Hindlimb muscle (tissue), 1 donor: Measurements from ENCODE around the gene SGIP1. TPM values are rescaled to one million over a fixed set of nuclear protein-coding genes. Genes with fewer than 3 reads are reported as not detected.

ENCODE experiments used
- DNase-seq: peaks from one replicate; pipeline ENCODE4 v3.0.0-alpha.2; 2013
- polyA plus RNA-seq: library from polyadenylated mRNA; unstranded; fragments of 120-200 nt; gene quantifications from one replicate; pipeline ENCODE4 v1.2.1, GENCODE V29; 2013; ENCODE audit not compliant: insufficient read length

The SGIP1 gene, protein sequence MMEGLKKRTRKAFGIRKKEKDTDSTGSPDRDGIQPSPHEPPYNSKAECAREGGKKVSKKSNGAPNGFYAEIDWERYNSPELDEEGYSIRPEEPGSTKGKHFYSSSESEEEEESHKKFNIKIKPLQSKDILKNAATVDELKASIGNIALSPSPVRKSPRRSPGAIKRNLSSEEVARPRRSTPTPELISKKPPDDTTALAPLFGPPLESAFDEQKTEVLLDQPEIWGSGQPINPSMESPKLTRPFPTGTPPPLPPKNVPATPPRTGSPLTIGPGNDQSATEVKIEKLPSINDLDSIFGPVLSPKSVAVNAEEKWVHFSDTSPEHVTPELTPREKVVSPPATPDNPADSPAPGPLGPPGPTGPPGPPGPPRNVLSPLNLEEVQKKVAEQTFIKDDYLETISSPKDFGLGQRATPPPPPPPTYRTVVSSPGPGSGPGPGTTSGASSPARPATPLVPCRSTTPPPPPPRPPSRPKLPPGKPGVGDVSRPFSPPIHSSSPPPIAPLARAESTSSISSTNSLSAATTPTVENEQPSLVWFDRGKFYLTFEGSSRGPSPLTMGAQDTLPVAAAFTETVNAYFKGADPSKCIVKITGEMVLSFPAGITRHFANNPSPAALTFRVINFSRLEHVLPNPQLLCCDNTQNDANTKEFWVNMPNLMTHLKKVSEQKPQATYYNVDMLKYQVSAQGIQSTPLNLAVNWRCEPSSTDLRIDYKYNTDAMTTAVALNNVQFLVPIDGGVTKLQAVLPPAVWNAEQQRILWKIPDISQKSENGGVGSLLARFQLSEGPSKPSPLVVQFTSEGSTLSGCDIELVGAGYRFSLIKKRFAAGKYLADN
- polyA plus RNA-seq: 2.0 TPM

DNA sequence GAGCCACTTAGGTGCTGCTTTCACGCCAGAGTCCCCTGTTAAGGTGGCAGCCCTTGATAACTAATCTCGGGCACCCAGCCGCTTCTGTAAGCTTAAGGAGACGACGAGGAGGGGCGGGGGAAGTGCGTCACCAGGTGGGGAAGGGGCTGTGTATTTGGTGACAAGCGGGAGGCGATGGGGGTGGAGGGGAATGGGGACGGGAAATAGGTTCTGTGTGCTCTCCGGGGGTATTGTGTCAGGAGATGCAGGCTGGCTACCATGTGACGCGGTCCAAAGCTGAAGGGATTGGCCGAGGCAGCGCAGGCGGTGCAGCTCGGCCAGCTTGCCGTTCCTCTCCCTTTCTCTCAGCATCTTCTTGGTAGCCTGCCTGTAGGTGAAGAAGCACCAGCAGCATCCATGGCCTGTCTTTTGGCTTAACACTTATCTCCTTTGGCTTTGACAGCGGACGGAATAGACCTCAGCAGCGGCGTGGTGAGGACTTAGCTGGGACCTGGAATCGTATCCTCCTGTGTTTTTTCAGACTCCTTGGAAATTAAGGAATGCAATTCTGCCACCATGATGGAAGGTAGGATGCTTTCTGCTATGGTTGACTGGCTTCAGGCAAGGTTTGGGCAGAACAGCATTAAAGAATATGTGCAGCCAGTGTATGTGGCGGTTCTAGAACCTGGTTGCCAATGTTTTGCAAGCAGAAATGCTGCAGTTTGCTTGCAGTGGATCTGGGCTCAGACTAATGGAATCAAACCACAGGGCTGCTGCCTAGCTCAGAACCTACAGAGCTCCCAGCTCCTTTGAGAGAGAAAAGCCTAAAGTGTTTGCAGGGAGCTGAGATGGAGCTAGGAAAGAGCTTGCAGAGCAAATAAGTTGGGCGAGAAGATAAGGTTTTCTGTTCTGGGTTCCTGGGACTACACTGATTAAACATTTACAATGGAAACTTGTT, at the start of gene SGIP1:
SGIP1 (plus strand) TSS at position 350 of the 937 bp plus-strand sequence; CDS start at position 556, 206 bp downstream.
- peak; percentile 43 for DNase-seq

DNA sequence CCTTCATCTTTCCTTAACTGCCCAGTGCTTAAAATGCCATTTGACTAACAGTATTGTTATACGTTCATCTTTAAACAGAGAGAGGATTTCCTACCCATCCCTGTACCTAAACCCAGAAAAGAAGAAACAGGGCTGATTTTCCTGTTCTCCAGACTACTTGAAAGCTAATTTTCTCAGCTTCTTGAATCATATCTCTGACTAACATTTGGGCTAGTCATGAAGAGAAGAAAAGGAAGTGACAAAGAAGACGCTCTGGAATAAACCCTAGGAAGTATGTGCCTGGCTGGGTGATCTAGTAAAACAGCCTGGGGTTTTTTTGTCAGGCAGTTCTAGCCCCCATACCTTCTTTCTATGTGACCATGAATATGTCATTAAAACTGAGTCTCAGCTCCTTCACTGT, 44.8 kb upstream of the SGIP1 start:
- DNase-seq: no peak

DNA sequence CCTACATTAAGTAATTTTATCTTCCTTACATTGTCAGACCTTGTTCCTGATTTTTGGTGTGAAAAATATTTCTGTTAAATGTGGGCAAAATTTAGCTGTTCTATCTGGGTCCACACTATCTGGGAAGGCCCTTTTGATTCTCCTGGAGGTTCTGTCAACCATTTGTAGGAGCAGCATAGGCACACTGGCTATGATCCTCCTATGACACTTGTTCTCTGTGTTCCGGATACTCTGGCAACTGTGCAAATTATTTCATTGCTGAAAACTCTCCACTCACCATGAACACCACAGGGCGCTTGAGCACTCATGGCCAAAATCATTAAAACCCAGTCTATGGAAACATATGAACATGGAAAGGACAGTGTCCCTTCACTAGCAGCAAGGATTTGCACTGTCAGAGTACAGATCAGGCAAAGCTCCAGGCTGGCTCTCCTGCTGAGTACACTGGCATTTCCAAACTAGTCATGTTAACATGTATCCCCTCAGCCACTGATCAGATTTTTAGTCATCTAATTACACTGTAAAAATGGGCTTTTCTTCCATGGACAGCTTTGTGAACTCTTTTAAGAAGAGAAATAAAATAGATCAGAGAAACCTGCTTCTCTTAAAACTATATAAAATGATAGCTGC, 43.9 kb upstream of the SGIP1 start:
- no peak for DNase-seq

DNA sequence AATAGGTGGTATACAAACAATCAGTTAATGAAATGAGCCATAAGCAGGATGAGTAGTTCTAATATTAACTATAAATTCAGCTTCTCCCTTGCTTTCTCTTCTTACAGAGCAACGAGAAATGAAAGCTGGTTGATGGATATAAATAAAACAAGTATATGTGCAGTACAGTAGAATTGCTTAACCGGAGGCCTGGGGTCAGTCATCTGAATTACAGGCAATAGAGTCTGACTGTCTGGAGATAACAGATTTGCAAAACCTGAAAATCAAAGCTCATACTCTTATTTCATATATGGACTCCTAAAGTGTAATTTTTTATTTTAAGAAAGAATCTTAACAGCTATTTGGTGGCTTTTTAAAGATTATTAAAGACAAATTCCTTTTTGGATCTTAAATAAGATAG, 43.1 kb upstream of the SGIP1 start:
- no peak for DNase-seq

DNA sequence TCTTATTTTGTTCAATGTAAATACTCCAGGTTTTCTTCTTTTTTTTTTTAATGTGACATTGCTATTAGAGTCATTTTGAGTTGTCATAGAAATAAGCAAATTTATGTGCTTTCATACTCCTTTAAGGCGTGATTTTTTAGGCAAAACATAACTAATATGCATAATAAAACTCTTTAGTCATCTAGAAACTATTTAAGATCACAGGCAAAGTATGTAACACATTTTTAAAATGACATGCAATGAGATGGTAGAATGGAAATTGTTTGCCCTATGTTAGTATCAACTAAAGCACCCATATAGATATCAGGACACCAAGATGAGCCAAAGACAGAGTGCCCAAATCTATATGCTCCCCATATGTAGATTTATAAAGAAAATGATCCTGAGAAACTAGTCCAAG, 41.5 kb upstream of the SGIP1 start:
- no peak for DNase-seq

DNA sequence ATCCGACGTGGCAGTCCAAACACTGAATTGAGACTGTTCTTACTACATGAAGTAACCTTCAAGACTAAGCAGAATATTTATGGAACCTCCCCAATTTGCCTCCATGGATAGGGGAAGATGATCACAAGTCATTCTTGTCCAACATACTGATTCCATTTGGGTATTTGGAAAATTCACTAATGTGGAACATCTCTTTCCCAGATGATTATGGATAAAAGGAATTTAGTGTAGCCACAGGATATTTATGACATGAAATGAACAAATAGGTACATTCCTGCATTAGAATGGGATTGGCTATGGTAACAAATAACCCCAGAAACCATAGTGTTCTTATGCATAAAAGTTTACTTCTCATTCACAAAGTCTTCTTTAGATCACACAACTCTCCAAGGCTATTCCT, 40.2 kb upstream of the SGIP1 start:
- DNase-seq: no peak

DNA sequence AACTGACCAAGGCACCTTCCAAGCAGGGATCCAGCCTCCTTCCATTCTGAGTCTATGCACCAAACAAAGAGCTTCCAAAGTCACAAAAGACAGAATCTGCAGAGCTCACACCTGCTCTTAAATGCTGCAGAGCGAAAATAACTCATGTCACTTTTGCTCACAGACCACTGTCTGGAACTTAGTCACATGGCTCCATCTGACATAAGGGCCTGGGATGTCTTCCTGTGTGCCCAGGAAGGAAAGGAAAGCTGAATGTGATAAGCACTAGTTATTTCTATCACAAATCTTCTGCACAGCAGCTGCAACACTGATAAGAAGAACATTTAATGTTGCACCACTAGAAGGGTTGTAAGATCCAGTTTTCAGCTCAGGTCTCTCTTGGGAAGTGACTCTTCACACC, 39.5 kb upstream of the SGIP1 start:
- DNase-seq: no peak

DNA sequence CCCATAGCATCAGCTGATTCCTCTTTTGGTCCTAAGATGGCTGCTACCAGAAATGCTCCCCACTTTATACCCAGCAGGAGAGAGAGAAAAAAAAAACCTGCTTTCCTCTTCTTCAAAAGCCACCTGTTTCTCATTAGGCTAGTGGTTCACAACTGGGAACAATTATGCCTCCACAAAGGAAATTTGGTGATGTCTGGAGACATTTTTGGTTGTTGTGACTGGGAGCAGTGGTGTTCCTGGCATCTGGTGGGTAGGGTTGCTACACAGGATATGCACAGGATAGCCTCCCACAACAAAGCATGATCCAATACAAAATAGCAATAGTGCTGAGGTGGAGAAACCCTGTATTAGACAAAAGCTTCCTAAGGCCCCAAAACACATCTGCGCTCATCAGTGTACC, 38.5 kb upstream of the SGIP1 start:
- DNase-seq: no peak

DNA sequence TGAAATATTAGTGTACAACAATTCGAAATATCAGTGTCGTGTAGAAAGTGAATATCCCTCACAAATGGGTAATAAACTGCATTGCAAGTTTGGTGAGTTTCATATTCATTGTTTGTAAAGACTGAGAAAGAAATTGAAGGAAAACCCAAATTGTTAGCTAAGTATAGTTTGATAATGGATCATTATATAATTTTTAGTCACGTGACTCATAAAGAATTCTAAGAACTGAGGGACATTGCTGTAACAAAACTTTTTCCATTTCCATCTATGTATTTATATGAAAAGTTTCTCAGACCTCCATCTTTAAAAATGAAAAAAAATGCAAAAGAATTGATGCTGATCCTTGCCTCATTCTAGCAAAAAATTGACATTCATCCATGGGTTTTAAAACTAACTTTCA, 36.0 kb upstream of the SGIP1 start:
- DNase-seq: no peak

DNA sequence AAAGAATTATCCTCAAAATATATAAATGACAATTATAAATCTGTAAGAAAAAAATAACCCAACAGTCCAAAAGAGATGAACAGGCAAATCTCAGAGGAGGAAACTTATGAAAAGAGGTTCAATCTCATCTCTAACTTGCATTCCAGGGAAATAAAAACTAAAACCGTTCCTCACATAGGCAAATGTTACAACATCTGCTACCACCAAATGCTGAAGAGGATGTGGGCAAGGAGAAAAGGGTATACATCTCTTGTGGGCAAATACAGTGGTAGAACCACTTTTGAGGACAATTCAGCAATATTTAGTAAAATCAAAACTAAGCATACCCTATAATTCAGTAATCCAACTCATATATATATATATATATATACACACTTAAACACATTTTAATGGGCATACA, 33.7 kb upstream of the SGIP1 start:
- DNase-seq: no peak

DNA sequence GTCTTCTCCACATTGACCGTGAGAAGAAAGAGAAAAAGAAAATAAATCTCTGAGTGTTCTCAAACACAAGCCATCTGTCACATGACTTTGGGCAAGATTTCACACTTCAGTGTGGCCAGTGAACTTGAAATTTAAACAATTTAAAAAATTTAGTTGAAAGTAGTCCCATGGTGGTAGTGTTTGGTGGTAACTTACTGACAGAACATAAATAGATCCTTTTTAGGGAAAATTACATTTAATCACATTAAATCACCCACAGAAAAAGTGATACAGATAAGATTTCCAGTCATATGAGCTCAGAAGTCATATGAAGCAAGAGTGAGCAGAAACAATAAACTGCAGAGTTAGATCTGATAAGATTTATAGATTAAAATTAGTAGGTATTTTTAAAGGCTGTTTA, 31.9 kb upstream of the SGIP1 start:
- no peak for DNase-seq

DNA sequence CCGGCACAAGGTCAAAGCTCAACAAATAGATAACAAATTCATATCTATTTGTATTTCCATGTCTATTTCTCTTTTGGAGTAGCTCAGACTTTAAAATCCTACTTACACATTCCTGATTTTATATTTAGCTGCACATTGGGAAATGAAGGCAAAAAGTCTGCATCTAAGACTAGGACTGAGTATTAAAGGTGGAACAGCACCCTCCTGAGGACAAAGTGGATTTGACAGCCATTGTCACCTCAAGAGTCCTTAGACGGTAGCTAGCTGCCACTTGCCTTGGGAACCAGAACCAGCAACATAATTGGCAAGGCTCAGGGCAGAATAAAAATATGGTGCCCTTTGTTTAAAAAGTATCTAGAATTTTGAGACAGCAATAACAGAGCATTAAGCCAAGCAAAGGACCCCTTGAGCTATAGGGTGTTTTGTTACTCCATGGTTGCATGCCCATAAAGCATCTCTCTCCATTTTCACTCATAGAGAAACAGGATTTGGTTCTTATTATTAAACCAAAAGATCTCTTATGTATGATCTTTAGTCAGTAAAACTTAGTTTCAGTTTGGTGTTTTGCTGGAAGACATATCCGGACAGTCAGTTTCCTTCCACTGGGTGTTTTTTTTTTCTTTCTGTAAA, 30.0 kb upstream of the SGIP1 start:
- no peak for DNase-seq

DNA sequence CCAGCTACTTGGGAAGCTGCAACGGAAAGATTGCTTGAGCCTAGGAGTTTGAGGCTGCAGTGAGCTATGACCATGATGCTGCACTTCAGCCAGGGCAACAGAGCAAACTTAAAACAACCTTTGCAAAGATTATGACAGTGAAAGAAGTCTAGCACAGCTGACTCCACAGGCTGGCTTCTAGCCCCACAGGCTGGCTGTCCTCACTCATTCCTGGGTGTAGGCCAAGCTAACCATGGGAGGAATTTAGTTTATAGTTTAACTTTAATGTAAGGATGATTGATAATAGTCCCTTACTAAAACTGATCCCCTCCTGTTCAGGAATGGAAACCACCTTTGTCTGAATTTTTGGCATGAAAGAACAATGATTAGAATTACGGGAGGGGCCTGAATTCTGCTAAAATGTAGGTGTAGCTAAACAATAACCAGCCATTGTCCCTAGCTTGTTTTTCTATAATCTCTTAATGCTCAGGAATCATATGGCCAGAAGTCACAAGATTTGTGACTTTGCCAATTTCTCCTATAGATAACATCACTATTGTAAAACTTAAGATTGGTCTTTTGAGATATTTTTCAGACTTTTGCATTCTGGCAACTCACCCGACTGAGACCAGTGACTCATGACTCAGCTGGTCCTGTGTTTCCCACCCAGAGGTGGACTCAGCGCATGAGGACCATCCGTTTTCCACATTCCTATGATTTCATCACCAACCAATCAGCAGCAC, 28.1 kb upstream of the SGIP1 start:
- no peak for DNase-seq

DNA sequence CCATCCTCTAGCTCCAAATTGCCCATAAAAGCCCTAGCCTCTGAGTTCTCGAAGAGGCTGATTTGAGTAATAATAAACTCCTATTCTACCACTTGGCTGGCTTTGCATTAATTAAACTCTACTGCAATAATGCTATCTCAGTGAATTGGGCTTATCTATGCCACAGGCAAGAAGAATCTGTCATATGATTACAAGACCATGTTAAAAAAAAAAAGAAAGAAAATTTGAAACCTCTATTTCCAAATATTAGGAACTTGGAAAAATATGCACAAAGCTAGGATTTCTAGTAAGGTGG, 27.6 kb upstream of the SGIP1 start:
- DNase-seq: no peak

DNA sequence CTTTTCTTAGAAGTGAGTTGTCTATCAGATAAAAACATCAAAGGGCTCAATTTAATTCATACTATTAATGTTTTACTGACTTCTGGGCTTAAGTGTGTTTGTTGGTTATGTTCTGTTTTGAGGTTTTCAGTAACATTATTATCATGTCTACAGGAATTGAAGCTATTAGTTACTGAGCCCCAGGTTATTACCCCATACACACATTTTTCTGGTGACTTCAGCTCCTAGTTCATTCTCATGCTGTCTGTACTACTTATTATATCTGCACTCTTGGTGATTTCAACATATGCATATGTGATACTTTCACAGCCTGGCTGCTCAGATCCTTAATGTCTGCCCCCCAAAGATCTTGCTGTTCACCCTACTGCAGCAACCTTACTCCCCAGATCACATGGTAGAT, 27.0 kb upstream of the SGIP1 start:
- DNase-seq: no peak

DNA sequence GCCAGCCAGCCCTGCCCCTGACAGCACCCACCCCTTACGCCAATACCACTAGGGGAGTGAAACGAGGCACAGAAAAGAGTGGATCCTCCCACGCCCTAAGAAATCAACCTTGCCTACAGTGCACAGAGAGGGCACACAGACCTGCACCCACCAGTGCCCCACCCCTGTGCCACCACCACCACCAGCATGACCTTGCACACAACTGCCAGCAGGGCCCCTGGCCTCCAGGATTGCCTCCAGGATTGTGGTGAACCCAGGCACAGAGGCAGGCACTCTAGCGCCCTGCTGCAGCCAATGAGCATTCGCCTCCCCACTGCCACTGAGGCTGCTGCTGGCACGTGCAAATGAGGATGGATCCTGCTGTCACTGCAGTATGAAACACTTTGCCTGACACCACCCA, 23.5 kb upstream of the SGIP1 start:
- no peak for DNase-seq

DNA sequence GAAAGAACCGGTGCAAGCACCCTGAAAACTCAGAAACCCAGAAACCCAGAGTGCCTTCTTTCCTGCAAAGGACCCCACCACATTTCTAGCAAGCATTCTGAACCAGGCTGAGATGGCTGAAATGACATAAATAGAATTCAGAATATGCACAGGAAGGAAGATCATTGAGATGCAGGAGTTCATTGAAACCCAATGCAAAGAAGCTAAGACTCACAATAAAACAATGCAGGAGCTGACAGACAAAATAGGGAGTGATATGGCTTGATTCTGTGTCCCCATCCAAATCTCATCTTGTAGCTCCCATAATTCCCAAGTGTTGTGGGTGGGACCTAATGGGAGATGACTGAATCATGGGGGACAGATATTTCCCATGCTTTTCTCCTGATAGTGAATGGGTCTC, 22.8 kb upstream of the SGIP1 start:
- DNase-seq: no peak

DNA sequence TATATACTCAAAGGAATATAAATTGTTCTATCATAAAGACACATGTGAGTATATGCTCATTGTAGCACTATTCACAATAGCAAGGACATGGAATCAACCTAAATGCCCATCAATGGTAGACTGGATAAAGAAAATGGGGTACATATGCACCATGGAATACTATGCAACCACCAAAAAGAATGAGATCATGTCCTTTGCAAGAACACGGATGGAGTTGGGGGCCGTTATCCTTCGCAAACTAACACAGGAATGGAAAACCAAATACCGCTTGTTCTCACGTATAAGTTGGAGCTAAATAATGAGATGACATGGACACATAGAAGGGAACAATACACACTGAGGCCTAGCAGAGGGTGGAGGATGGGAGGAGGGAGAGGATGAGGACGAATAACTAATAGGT, 16.0 kb upstream of the SGIP1 start:
- DNase-seq: no peak

DNA sequence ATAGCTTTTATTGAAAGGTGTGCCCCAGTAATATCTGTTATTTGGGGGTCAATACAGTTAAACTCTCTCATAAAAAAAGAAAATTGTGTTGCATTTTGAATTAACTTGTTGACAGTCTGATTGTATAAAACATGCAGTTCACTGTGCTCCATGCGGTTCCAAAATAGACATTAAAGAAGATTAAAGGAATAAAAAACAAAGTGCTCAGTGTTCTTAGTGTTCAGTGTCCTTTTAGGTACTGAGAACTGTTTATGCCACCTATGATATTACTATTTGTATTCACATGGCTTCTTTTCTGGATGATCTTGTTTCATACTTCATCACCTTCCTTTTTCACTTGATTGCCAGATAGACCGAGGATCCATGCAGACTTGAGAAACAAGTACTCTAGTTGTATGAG, 15.3 kb upstream of the SGIP1 start:
- DNase-seq: no peak

DNA sequence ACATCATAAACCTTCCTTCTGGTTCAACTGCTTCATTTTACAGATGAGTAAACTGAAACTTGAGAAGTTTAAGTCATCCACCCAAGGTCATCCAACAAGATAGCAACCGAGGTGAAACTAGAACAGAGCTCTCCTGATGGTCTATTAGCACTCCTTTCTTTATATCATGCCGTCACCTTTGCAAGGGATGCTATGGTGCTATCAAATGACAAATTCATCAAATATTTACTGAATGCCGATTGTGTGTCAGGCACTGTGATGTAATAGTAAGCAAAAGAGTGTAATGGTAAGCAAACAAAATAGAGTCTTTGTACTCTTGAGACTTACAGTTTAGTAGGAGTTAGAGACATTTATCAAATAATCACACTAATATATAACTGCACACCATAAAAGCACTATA, 14.0 kb upstream of the SGIP1 start:
- no peak for DNase-seq

DNA sequence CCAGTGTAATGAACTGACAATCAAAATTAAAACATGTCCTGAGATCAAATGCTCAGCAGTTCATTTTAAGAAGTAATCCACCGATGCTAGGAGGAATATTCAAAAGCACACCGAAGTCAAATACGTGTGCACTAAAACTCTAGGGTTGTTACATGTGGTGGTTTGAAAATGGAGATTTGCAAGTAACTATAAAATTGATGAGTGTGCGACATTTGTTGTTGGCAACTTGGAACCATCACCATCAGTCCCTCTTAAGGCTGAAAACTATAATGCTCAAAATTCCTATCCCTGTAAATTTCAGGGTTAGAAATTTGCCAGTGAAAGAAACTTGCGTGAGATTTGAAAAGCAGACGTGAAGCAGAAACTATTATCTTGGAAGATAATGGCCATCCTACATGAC, 13.3 kb upstream of the SGIP1 start:
- DNase-seq: no peak
